GM19043 (cell line): ENCODE results near the gene CCDC150.
"Not testable (repeated sequence)": the region's sequence is repeated elsewhere in the genome, so short reads cannot be mapped to it uniquely, and the experiment has no call there.

Experiments used
- ATAC-seq: cut with Tn5 transposase; IDR thresholded peaks from one replicate; pipeline ENCODE4 v1.9.1; 2021; ENCODE audit warnings: low read depth; ENCODE audit not compliant: unreplicated experiment

Gene CCDC150

GRCh38 chr2:196703695-196704094, 64.2 kb downstream of the CCDC150 start:
- no peak for ATAC-seq

DNA sequence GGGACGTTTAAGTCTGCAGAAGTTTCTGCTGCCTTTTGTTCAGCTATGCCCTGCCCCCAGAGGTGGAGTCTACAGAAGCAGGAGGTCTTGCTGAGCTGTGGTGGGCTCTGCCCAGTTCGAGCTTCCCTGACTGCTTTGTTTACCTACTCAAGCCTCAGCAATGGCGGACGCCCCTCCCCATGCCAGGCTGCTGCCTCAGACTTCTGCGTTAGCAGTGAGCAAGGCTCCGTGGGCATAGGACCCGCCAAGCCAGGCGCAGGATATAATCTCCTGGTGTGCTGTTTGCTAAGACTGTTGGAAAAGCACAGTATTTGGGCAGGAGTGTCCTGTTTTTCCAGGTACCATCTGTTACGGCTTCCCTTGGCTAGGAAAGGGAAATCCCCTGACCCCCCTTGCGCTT, 70.5 kb downstream of the CCDC150 start:
- ATAC-seq: not testable (repeated sequence)

DNA sequence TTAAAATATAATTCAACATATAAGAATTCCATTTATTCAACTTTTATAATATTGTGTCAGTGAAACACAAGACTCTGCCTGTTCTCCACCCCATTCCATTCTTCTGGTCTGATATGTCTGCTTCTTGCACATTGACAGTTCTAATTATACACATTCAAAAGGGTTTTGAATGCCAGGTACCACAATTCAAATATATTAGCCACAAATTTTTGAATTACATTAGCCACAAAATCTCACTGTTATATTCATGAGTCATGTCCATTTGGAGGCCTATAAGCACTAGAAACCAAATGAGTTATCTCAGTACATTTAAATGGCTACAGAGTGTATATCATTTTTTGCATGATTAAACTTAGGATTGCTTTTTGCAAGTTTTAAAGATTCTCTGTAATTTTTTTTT, 72.1 kb downstream of the CCDC150 start:
- ATAC-seq: no peak

GRCh38 chr2:196712867-196713266, 73.4 kb downstream of the CCDC150 start:
- no peak for ATAC-seq

DNA sequence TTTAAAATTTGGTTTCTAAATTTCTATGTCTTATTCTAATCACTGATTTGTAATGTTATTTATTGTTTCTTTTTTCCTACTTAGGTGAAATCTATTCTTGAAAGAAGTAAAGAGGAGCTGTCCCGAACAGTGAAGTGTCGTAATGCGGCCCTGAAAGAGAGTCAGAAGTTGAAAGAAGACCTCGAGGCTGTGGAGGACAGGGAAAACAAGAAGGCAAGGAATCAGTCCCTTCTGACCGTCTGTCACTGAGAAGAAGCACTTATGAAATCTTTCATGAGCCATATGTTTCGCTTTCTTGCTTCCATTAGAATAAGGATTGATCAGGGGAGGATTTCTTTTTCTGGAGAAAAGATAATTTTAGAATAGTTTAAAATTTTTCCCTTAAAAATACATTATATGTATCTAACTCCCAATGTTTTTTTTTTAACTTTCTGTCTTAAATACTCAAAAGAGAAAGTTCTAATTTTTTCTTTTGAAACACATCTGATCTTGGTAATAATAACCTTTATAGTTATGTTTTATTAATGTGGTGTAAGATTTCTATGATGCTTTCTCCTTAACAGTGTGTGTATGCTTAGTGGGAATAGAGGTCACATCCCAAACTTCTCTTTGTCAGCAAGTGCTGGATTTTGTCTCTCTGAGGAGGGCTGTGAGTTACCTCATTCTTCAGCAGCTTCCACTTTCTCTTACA, 79.0 kb downstream of the CCDC150 start:
- no peak for ATAC-seq

DNA sequence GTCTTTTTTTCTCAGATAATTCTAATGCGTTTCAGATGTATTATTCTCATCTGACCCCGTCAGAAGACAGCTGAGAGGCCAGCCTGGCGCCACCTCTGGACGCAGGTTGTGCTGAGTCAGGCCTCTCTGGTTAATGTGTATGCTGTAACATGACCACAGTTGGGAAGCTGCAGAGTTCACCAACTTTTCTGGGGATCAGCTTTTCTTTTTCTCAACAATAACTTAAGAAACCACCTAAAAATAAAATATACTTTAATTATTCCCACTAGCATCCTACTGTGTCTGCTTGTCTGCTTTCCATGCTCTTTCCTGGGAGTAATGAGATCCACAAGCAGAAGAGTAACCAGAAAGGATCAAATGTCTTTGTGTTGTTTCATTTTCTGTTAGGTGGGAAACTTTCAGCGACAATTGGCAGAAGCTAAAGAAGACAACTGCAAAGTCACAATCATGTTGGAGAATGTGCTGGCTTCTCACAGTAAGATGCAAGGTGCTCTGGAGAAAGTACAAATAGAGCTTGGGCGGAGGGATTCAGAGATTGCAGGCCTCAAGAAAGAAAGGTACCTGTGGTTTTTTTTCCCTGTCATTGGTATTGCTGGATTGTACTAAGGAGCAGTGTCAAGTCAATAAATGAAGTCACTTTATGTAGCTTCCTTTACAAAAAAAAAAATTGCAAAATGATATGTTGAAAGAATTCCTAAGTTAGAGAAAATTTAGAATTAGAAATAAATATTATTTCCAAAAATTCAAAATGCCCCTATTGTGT, 79.8 kb downstream of the CCDC150 start:
- peak; percentile 69 for ATAC-seq

- no peak for ATAC-seq
Measured at GRCh38 chr2:196723571-196723970, 84.1 kb downstream of the CCDC150 start.

DNA sequence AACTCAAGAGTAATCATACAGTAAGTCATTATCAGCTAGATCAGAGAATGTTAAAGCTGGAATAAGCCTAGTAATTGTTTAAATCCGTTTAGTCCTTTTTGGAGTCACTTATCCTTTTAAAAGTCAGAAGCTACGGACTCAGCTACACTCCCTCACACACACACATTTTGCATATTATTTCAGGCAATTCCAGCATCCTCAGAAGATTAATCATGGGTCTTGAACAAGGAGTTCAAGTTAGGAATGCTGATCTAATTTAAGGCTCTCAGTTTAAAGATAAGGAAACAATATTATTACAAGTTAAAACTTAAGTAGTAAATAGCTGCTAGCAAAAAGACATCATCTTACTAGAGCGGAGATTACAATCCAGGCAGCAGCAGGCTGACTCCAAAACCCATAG, 85.7 kb downstream of the CCDC150 start:
- no peak for ATAC-seq

- no peak for ATAC-seq
Measured at GRCh38 chr2:196725882-196726281, 86.4 kb downstream of the CCDC150 start.

DNA sequence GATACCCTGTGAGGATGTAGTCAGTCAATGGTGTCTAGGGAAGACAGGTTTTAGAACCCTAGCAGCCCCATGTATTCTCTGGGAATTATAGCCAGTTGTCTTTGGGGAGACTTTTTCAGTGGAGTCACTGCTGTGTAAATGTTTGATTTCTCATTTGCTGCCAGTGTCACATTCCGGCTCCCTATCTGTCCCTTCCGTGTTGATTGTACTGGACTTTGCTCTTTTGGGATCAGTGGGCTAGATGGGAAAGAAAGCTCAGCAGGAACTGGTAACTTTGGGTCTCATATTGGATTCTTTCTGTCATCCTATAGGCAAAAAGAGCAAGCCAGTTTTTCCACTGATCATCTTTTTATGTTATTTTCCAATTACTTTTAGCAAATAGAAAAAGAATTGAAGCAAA, 89.9 kb downstream of the CCDC150 start:
- ATAC-seq: no peak

DNA sequence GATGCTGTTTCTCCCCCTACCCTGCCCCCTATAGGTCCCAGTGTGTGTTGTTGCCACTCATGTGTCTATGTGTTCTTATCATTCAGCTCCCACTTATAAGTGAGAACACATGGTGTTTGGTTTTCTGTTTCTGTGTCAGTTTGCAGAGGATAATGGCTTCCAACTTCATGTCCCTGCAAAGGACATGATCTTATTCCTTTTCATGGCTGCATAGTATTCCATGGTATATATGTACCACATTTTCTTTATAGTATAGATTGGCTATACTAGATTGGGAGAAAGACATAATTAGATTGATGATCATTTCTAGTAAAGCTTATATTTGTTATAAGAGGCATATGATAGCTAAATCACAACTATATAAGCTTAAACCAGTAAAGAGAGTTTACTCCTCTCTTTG, 97.1 kb downstream of the CCDC150 start:
- not testable (repeated sequence) for ATAC-seq

DNA sequence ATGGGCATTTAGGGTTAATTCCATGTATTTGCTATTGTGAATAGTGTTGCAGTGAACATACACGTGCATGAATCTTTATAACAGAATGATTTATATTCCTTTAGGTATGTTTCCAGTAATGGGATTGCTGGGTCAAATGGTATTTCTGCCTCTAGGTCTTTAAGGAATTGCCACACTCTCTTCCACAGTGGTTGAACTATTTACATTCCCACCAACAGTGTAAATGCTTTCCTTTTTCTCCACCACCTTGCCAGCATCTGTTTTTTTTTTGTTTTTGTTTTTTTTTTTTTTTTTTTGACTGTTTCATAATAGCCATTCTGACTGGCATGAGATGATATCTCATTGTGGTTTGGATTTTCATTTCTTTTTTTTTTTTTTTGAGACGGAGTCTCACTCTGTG, 97.5 kb downstream of the CCDC150 start:
- ATAC-seq: no peak

DNA sequence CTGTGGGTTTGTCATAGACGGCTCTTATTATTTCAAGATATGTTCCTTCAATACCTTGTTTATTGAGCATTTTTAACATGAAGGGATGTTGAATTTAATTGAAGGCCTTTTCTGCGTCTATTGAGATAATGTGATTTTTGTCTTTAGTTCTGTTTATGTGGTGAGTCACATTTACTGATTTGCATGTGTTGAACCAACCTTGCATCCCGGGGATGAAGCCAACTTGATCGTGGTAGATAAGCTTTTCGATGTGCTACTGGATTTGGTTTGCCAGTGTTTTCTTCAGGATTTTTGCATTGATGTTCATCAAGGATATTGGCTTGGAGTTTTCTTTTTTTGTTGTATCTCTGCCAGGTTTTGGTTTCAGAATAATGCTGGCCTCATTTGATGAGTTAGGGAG, 99.5 kb downstream of the CCDC150 start:
- no peak for ATAC-seq

DNA sequence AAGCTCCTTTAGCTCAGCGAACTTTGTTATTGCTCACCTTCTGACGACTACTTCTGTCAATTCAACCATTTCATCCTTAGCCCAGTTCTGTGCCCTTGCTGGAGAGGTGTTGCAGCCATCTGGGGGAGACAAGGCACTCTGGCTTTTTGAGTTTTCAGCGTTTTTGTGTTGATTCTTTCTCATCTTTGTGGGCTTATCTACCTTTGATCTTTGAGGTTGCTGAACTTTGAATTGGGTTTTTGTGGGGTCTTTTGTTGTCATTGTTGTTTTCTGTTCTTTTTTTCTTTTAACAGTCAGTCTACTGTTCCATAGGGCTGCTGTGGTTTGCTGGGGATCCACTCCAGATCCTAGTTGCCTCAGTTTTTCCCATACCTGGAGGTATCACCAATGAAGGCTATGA, 102.7 kb downstream of the CCDC150 start:
- ATAC-seq: no peak

GRCh38 chr2:196742685-196743084, 103.2 kb downstream of the CCDC150 start:
- no peak for ATAC-seq

DNA sequence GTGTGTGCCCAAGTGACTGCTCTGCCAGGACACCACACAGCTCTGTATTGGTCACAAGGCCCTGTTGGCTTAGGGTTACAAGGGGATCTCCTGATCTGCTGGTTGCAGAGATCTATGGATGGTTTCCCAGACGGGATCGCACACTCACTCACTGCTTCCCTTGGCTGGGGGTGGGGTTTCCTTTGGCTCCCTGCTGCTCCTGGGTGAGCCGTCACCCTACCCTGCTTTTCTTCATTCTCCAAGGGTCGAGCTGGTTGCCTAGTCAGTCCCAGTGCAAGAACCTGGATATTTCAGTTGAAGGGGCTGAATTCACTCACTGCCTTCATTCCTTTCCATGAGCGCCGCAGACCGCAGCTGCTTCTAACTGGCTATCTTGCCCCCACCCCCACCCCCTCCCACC, 103.7 kb downstream of the CCDC150 start:
- ATAC-seq: no peak

- no peak for ATAC-seq
Measured at GRCh38 chr2:196745711-196746110, 106.2 kb downstream of the CCDC150 start.

GRCh38 chr2:196747400-196747799, 107.9 kb downstream of the CCDC150 start:
- ATAC-seq: no peak

DNA sequence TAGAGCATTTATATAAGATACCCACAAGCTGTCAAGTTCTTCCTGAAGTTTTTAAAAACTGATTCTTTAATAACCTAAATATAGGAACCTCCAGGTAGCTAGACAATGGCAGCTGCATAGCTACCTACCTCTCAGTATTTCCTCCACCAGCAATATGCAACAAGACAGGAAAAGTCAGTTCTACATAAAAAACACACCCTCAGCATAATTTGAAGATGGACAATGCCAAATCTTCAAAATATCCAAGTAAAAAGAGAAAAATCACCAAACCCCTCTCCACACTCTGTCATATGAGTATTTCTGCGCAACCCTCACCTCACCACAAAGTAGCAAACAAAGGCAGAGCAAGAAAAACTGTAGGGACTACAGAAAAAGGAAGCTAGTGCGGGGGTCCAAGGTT, 108.6 kb downstream of the CCDC150 start:
- no peak for ATAC-seq

GRCh38 chr2:196750291-196750923, 110.9 kb downstream of the CCDC150 start:
- ATAC-seq: no peak

GRCh38 chr2:196750977-196751631, 111.6 kb downstream of the CCDC150 start:
- peak; percentile 90 for ATAC-seq
